ENCODE data around the gene CTDP1.

Gene CTDP1

DNA sequence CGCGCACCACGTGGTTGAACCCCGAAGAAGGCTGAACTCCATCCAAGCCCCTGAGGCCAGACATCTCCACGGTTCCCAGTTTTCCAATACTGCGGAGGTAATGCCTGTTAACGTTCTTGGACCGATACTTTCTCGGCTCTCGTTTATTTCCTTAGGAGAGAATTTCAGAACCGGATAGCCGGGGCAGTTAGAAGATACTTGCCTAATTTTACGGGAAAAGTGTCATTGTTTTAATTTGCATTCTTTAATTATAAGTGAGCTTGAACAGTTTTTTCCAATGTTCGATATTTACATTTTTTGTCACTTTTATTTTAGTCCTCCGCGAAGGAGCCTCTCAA is 107.9 kb downstream of the CTDP1 start:
- no peak for DNase-seq

DNA sequence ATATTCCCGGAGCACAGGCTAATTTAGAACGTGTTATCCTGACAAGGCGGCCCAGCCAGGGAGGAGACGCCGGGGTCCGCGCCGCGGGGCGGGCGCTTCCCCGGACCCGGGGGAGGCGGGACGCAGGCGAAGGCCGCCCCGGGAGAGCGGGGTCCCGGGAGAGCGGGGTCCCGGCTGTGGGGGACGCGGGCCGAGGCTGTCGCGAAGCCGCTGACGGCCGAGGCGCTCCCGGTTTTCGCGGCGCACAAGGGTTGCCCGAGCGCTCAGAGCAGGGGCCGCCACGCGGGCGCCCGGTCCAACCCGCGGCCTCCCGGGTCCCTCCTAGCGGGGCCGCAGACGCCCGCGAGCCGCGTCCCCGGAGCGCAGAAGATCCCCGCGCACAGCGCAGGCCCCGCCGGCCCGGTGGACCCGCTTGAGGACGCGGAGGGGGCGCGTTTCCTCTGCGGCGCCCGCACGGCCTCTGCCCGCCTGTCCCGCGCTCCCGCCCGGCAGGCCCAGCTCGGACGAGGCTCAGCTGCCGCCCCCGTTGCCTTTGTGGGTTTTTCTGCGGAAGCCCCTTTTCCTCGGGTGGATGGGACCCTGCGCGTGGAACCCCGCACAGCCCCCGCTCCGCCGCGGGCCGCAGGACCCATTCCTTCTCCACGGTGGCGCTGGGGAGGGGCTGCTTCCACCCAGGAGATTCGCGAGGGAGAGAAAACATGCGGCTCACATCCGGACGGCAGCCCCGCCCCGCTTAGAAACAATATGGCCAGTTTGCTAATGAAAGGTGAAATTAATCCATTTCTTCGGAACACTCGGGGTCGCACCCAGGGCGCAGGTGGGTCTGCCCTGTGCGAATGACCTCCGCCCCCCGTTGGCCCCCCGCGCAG is 108.5 kb downstream of the CTDP1 start:
- no peak for DNase-seq

DNA sequence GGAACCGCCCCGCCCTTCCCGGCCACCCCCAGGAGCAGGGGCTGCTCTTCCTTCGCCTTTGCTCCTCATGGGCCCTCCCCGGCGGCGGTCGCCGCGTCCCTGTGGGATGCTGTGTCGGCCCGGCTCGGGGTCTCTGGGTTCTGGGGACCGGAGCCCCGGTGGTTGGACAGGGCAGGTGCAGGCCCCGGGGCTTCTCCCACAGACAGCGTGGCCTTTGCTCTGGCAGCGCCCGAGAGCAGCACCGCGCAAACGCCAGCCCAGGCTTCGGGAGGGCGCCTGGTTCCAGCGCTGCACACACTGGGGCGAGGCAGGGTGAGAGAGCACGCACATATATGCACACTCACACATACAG is 109.1 kb downstream of the CTDP1 start:
- no peak for DNase-seq

DNA sequence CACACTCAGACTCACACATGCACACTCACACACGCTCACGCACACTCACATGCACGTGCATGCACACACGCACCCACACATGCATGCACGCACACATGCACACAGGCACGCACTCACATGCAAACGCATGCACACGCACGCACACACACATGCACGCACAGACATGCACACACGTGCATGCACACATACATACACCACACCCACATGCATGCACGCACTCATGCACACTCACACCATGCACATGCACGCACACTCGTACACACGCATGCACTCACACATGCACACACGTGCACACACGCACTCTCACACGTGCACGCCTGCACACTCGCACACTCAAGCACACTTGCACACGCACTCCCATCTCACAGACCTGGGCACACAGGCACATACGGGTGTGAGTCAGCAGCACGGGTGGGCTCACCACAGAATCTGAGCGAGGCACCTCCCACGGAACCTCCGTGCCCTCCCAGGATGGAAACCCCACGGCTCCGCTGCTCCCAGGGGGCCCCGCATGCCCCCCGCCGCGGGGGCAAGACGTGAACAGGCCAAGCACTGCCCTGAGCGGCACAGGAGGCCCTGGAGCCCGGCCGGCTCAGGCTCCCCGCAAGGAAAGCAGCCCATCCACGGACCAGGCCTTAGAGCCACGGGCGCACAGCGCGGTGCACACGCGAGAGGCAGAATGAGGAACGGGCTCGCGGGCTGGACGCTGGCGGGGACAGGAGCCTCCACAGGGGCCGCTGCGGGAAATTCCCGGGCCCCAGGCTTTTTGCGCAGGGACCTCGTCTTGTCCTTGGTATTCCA is 109.7 kb downstream of the CTDP1 start:
- no peak for DNase-seq

DNA sequence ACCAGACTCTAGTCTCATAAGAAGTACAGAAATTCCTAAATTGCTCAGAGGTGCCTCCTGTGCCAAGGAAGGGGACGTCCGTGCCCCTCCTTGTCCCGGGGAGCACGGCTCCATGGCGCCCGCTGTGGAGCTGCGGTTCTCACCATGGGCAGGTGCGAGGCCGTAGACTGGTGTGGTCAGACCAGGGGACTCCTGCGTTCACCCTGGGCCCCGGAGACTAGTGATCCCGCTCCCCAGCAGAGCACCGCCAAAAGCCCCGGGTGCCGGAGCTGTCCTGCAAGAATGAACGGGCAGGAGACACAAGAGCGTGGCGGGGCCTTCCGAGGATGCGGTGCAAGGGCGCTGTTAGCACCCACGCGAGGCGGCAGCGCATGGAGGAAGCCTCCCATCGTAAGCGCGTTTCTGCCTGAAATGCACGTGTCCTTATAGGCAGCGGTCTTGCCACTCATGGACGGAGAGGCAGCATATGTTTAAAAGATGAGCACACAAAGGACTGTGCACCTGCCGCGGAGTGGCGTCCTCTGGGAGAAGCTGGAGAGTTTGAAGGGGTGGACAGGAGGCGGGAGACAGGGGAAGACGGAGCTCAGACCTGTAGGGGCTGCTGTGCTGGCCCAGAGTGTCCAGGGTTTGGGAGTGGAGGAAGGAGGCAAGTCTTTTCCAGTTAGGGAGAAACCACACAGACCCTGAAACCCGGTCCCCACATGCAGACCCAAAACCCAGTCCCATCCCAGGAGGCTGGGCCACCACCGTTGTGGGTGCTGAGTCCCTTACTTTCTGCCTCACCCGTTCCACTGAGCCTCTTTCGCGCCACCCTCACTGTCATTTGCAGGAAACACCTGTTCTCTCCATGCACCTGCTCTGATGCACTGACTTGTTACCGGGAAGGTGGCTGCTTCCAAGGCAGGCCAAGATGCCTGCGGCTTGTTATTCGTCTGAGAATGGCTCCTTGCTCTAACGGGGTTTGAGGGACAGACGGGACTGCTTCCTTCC is 110.6 kb downstream of the CTDP1 start:
- DNase-seq: no peak

DNA sequence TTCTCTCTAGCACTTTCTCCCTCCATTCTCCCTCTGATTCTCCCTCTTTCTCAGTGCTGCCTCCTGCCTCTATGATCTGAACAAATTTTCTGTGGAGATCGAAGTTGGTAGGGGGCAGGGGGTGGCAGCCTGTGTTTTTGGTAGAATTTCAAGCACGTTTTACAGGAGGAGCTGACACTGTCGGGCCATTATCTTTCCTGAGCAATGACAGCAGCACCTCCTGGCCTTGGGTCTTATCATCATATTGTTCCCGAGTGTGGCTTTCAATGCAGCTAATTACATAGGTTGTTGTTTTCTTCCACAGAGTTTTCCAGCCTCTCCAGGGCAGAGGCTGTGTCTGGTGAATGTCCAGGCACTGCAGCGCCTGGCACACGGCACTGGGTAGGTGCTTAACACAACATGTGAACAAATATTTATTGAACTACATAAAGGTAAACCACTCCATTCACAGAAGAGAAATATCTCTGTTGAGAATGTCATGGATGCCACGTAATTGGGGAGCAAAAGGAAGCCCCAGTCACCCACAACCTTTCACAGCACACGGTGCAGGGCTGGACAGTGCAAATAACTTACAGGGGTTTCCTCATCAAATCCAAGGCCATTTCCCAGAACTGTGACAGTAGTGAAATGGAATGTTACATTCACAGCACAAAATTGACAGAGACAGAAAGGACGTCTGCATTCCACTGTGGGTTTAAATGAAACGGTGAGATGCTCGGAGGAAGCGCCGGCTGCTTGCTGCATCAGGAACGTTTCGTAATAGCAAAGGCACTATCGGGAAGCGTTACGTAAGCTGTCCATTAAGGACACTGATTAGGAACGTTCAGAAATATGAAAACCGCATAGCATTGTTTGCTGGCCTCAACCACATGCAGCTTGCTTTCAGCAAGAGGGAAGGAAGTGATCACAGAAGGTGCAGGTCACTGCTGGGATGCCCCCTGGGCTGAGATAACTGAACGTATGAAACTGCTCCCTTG is 111.7 kb downstream of the CTDP1 start:
- no peak for DNase-seq

DNA sequence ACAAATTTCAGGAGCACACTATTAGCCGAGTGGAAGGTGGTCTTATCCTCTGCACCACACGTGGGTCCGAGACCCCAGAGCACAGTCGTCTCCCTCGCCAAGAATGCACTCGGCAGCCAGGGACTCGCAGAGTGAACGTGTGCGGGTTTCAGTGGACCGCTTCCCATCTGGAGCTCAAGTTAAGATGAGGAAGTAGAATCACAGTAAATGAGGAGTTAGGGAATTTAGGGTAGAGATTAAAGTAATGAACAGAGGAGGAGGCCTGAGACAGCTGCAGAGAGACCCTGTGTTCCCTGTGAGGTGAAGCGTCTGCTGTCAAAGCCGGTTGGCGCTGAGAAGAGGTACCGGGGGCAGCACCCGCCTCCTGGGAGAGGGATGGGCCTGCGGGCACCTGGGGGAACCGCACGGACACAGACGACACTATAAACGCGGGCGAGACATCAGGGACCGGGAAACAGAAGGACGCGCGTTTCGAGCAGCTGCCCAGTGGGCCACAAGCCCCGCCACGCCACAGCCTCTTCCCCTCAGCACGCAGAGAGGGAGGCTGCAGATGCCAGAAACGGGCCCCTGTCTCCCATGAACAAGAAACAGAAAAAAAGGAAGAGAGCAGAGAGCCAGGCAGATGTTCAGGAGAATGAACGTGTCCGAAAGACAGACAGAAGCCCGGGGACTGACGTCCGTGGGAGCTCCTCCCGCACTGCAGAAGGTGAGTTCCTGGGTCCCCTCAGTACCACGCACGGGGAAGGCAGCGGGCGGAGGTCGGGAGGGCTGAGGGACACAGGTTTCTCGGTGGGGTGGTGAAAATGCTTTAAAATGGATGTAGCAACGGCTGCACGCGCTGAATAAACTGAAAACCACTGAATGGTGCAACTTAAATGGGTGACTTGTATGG is 112.7 kb downstream of the CTDP1 start:
- no peak for DNase-seq

DNA sequence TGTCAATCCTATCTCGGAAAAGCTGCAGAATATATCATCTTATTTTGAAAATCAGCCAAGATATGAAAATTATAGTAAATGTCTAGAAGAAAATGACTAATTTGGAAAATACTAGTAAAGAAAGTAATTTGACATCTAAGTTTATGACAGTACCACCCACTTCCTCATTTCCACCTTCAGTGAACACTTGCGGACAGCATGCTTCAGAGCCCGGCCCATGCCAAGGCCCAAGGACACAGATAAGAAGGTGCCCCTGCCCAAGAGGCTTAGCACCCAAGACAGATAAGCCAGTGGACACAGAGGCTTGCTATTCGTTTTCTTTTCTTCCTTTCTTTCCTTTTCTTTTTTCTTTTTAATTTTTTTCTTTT is 113.4 kb downstream of the CTDP1 start:
- DNase-seq: no peak

DNA sequence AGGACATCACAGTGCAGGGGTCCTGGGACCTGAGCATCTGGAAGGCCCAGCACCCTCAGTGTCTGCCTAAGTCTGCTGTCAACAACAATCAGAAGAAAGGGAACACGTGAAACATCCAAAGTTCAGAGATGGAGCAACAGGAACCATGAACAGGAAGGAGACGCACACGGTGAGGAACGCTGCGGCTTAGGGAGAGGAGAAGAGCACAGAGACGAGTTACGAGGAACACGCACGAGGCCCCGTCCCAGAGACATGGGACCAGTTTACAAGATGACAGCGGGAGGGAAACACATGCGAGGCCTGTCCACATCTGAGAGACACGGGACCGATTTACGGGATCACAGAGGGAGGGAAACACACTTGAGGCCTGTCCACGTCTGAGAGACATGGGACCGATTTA is 115.2 kb downstream of the CTDP1 start:
- DNase-seq: no peak

DNA sequence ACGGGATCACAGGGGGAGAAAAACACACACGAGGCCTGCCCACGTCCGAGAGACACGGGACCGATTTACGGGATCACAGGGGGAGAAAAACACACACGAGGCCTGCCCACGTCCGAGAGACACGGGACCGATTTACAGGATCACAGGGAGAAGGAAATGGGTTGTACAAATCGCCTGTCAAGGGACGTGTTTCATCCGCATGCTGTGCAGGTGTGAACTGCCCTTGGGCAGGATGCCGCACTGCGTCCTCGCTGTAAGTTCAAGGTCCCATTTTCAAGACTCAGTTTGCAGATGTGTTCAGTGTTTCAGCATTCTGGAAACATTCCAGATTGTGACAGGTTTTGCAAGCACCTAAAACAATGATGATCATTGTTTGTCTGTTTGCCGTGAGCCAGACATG is 115.8 kb downstream of the CTDP1 start:
- no peak for DNase-seq

DNA sequence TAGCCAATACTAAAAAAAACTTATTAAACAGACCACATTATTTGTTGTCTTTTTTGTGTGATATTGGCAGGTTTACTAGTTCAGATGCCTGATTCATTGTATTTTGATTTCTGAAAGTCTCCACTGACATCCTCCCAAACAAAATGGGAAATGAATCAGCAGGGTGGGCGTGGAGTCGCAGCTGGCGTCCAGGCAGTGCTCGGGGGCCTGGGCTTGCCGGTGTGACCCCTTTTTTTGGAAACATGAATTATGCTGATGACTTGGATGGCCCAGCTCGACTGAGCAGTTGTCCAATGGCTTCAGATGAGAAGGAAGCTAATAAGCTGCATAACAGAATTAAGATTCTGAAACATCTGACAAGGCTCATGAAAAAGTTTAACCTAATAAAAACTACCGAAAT is 116.4 kb downstream of the CTDP1 start:
- no peak for DNase-seq

DNA sequence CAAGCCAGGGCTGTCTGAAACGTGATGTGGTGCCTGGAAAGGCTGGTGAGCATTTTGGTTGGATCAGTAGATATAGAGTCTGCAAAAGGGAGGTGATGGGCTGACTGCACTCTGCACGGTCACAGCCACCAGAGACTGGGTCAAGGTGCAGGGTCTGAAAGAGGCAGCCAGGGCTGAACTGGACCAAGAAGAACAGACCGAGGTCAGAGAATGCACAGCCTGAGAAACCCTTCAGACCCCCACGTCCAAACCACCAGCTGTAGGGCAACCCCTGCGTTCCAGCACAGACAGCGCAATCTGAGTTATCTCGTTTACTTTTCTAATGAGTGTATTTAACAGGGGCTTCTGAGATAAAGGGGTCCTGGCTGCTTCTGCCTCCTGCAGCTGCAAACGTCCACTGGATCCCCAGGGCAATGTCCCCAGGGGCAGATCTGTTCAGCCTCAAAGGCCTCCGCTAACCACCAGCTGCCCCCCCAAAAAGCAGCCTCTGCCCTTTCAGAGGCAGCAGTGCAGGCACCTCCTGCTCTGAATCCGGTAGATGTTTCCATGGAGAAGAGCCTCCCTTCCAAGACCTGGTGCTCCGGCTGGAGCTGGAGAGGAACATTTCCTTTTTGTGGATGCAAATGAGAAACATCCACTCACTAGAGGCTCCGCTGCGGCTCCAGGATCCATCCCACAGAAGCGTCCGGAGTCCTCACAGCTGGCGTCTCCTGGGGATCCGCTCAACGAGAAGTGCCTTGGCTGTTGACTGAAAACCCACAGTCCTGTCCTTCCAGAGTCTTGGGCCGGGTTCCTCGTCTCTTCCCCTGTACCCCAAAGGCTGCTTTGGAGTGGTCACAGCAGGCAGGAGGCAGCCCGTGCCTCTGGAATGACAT is 117.2 kb downstream of the CTDP1 start:
- DNase-seq: no peak

DNA sequence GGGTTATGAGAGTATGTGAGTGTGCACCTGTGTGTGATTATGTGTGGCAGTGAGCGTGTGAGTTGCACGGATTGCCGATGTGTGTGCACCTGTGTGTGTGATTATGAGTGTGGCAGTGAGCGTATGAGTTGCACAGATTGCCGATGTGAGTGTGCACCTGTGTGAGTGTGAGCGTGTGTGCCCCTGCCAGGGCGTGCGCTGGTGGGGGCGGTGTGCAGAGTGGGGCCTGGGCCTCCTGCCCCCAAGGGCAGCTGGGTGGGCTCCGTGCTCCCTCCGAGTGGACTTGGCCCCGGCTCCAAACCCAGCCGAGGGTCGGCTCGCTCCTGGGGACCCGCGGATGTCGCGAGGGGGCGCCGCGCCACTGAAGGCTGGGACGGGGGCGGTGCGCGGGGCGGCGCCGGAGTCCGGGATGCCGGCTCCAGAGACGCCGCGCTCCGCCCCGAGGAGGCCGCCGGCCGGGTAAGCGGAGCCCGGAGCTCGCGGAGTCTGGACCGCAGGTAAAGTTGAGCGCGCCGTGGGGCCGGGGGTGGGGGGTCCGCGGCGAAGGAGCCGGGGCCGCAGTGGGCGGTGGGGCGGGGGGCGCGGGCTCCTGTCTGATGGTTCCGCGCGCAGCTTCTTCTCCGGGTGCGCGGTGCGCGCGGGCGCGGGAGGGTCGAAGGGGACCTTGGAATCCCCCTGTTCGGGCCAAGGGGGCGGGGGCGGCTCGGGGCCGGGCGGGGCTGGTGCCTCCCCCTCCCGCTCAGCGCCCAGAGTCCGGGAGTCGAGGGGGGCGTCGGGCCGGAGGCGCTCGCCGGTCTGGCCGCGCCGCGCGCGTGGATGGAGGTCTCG is 118.1 kb downstream of the CTDP1 start, which contains the start of gene KCNG2:
KCNG2 (plus strand) TSS at position 421 of the 828 bp plus-strand sequence. CDS start 65,730 bp downstream, outside the sequence.
- no peak for DNase-seq

DNA sequence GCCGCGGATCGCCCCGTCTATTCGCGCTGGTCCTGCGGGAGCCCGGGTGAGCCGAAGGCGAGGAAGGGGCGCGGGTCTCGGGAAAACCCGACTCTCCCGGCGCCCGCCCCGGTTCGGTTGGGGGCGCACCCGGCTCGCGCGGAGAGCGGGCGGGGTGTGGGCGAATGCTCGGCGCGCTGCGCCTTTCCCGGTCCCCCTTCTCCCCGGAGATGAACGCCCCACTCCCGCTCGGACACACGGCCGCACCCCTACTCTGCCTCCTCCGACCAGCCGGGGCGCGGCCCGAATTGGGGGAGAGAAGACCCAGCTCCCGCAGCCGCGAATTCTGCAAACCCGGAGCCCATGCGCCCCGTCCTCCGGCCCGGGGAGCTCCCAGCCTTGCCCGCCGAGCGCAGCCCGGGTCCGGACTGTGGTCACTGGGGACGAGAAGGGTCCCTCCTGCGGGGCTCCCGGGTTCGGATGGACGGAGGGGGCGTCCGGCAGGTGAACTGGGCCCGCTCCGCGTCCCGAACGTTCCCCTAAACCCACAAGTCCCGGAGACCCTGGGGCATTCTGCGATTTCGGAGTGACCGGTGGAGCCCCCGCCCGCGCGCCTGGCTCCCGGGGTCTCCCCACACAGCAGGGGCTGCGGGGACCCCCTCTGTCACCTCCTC is 118.9 kb downstream of the CTDP1 start:
- no peak for DNase-seq

DNA sequence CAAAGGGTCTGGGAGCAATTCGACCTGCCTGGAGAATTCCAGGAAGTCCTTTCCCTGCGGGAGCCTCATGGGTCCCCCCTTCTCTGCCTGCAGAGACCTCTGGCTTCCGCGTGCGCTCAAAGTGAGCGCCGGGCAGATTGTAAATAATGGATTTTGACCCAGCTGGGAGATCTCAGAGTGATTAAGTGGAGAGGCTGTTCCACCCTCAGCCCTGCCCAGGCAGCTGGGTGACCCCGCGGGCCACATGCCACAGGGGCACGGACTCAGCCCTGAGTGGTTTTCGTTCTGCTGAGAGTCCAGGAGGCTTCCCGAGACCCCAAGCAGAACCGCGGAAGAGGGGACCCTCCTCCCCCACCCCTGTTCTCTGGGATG is 119.4 kb downstream of the CTDP1 start:
- no peak for DNase-seq

DNA sequence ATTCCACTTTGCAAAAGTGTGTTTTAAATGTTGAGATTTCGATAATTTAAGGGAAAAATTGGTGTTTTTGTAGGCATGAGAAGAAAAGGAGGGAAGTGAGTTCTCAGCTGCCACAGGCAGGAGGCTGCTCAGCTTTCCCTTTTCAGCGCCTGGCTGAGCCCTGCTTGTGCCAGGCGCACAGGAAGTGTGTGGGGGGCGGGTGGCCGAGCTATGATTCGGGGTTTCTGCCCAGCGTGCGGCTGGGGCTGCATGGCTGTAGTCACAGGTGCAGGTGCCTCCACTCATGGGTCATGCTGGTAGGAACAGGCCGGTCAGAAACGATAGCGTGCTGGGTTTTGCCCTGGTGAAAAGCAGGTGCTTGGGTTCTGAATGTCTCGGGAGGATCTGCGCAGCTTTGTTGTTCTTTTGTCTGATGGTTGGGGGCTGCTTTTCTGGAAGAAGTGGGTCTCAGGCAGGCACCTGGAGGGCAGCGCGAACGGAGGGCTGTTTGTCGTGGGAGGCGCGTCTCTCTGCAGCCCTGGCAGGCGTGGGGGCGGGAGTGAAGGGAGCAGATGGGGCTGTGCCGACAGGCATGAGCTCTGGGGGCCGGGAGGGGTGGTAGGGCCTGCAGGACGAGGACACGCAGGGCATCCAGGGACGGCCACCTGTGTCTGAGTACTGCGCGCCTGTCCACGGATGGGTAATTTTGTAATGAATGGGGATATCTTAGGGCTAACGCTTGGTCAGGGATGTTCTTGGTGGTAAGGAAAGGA is 120.2 kb downstream of the CTDP1 start:
- no peak for DNase-seq

DNA sequence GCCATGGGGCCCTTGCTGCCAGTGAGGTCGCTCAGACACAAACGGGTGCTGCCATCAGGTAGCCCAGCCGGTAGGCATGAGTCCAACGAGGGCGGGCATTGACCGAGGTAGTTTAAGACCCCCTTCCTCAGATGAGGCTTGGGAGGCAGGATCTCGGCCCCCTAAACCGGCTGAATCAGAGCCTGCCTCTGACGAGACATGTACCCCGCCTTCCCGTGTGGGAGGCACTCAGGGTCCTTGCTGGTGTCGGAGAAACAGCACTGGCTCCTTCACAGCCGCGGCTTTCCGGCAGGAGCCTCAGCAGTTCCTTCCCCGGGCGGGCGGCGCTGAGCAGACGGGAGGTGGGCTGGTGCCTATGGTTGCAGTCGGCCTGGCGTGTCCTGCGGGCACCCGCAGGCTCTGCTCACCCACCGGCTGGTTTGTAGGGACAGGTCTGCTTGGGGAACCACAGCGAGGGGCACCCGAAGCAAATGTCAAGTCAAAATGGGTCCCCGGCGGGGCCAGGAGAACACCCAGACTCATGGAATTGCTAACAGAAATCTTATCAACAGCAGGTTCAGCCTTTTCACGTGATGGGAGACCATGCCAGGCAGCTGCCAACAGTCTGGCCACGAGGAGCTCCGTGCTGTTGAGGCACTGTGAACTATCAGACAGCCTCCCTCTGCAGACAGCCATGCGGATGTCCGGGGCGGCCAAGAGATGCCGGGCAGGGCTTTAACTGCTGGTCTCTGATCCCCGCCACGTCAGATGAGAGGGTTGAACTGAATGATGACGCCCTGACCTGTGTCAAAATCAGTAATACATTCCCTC is 121.0 kb downstream of the CTDP1 start:
- no peak for DNase-seq
